ENCODE results near the gene LRRC1. TPM values are rescaled to one million over a fixed set of nuclear protein-coding genes. Genes with fewer than 3 reads are reported as not detected.

LRRC1 gene
- total and polyA plus RNA-seq, 8 donors, result 2.9 to 50.4 (median 12.2) TPM

GRCh38 chr6:53854843-53855567 lies 60.2 kb downstream of the LRRC1 start:
- 42 to 73% (median 56%) methylated on average over 5 of the region's 5 CpGs for WGBS, 5 donors
- Histone ChIP-seq H3K27me3 (no peaks in the 10 kb centered on the region), H3K4me1 (peaks cover 12 to 55% (median 32%) of the 10 kb centered on the region in 4 donors), H3K36me3 (no peaks in the 10 kb centered on the region), H3K27ac (peak overlapping the region in 1 of 5 donors; percentile 41), H3K4me3 (no peak overlapping the region), H3K9me3 (no peaks in the 10 kb centered on the region)
- no peak for TF ChIP-seq POLR2A (IDR thresholded peaks at IDR 0.05)
- no peak for TF ChIP-seq CTCF (IDR thresholded peaks at IDR 0.05)
- peak in 1 of 3 donors; percentile 56 for TF ChIP-seq POLR2AphosphoS5 (IDR thresholded peaks at IDR 0.05)
- DNase-seq, result peak in 1 of 2 donors; percentile 32
- intact Hi-C loops (cut with DNase I; ENCODE audit: low total_unique reads), result no loop called here

GRCh38 chr6:53855940-53856339 lies 61.1 kb downstream of the LRRC1 start:
- Histone ChIP-seq H3K4me3 (no peak overlapping the region), H3K36me3 (no peaks in the 10 kb centered on the region), H3K27ac (peak overlapping the region in 1 of 5 donors; percentile 41), H3K9me3 (no peaks in the 10 kb centered on the region), H3K4me1 (peaks cover 12 to 55% (median 32%) of the 10 kb centered on the region in 4 donors), H3K27me3 (no peaks in the 10 kb centered on the region)
- DNase-seq, result no peak
- TF ChIP-seq POLR2AphosphoS5 (IDR thresholded peaks at IDR 0.05), result no peak
- TF ChIP-seq POLR2A (IDR thresholded peaks at IDR 0.05), result no peak
- no peak for TF ChIP-seq EP300 (IDR thresholded peaks at IDR 0.05)
- no peak for TF ChIP-seq CTCF (IDR thresholded peaks at IDR 0.05)
- WGBS, 5 donors, result 25 to 54% (median 37%) methylated on average over 2 of the region's 2 CpGs
- intact Hi-C loops (cut with DNase I; ENCODE audit: low total_unique reads), result no loop called here

DNA sequence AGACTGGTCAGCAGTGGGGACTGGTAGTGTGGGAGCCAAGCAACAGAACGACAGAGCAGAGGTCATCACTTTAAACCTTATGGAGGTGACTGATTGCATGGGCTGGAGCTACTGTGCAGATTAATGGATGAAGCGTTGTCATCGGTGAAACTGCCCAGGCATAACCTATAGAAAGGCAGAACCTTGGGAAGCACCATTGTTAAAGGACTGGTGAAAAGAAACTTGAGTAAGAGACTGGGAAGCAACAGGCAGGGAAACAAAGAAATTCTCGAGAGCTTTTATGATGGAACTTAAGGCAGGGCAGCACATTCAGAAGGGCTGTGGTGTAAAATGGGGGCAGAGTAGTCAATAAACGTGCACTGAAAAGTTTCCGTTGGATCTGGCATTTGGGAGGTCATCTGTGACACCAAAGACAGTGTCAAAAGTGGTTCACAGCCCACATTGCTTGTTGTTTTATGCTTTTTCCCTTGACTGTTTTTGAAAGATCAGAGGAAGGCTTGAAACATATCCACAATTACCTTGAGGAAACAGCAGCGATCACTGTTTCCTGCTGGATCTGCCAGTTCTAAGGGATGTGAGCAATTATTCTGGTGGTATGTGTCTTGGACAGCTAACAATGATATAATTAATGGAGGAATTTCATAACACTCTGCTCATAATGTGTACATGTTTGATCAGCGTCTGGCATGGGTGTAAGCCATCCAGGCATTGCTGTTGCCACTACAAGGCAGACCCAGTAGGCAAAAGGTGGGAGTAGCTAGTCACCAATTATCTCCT lies 62.7 kb downstream of the LRRC1 start:
- Histone ChIP-seq H3K4me1 (peaks cover 12 to 70% (median 39%) of the 10 kb centered on the region in 4 donors), H3K27ac (peak overlapping the region in 2 of 5 donors; percentile 6 to 27), H3K27me3 (no peaks in the 10 kb centered on the region), H3K9me3 (no peaks in the 10 kb centered on the region), H3K4me3 (no peak overlapping the region), H3K36me3 (no peaks in the 10 kb centered on the region)
- intact Hi-C loops (cut with DNase I; ENCODE audit: low total_unique reads), result no loop called here
- whole genome bisulfite sequencing, 5 donors, result 61 to 68% (median 66%) methylated on average over 8 of the region's 8 CpGs
- DNase-seq, result peak in 1 of 2 donors; percentile 20
- TF ChIP-seq CTCF (IDR thresholded peaks at IDR 0.05), result no peak

- H3K4me3 ChIP-seq, result no peak overlapping the region
- intact Hi-C loops (cut with DNase I; ENCODE audit: low total_unique reads), result no loop called here
- peaks cover 12 to 76% (median 42%) of the 10 kb centered on the region in 4 donors for H3K4me1 ChIP-seq
- H3K27me3 ChIP-seq, result no peaks in the 10 kb centered on the region
- TF ChIP-seq CTCF (IDR thresholded peaks at IDR 0.05) (no peak), POLR2A (IDR thresholded peaks at IDR 0.05) (no peak), POLR2AphosphoS5 (IDR thresholded peaks at IDR 0.05) (no peak), EP300 (IDR thresholded peaks at IDR 0.05) (no peak)
- no peaks in the 10 kb centered on the region for H3K9me3 ChIP-seq
- H3K27ac ChIP-seq, result no peak overlapping the region
- DNase-seq, result no peak
- H3K36me3 ChIP-seq, result no peaks in the 10 kb centered on the region
Observed at GRCh38 chr6:53858196-53858595, 63.4 kb downstream of the LRRC1 start.
